Osteoblast (primary cell): ENCODE results near the gene AMIGO3. TPM values are rescaled to one million over a fixed set of nuclear protein-coding genes. Genes with fewer than 3 reads are reported as not detected.
"Not testable (repeated sequence)": the region's sequence is repeated elsewhere in the genome, so short reads cannot be mapped to it uniquely, and the experiment has no call there.

Experiments
- DNase-seq: peaks from one replicate; pipeline ENCODE4 v3.0.0; 2011; ENCODE audit warnings: low spot score, mixed read lengths; ENCODE audit not compliant: insufficient read length; ENCODE audit errors: missing footprints
- H2AFZ ChIP-seq: 2 replicates; pipeline ENCODE4 v1.6.0; 2011; ENCODE audit warnings: mild to moderate bottlenecking, low read length
- H3K27ac ChIP-seq: 2 replicates; pipeline ENCODE4 v1.5.1; 2011; ENCODE audit warnings: mild to moderate bottlenecking, low read depth, low read length, moderate library complexity
- H3K27me3 ChIP-seq: 2 replicates; pipeline ENCODE4 v1.6.0; 2012; ENCODE audit warnings: mild to moderate bottlenecking, control low read depth, inconsistent platforms, low read length, moderate library complexity; ENCODE audit not compliant: insufficient read depth
- H3K36me3 ChIP-seq: 2 replicates; pipeline ENCODE4 v1.5.1; 2011; ENCODE audit warnings: mild to moderate bottlenecking, low read length, control low read depth, moderate library complexity; ENCODE audit not compliant: insufficient read depth
- H3K4me1 ChIP-seq: 2 replicates; pipeline ENCODE4 v1.5.1; 2011; ENCODE audit warnings: mild to moderate bottlenecking, low read length, control low read depth, moderate library complexity; ENCODE audit not compliant: insufficient read depth
- H3K4me2 ChIP-seq: 2 replicates; pipeline ENCODE4 v1.6.0; 2011; ENCODE audit warnings: mild to moderate bottlenecking, low read length; ENCODE audit not compliant: insufficient read depth
- H3K4me3 ChIP-seq: fragments of 200-600 bp; sonication (generic); 3 replicates; pipeline ENCODE4 v1.5.1; 2012; ENCODE audit warnings: mild to moderate bottlenecking, low read length, inconsistent platforms; ENCODE audit not compliant: insufficient read depth
- H3K79me2 ChIP-seq: 2 replicates; pipeline ENCODE4 v1.6.0; 2012; ENCODE audit warnings: mild to moderate bottlenecking, low read length, control low read depth, inconsistent platforms; ENCODE audit not compliant: insufficient read depth
- H3K9me3 ChIP-seq: 2 replicates; pipeline ENCODE4 v1.5.1; 2011; ENCODE audit warnings: low read depth, low read length, control low read depth
- H4K20me1 ChIP-seq: 2 replicates; pipeline ENCODE4 v1.6.0; 2012; ENCODE audit warnings: mild to moderate bottlenecking, low read length, control low read depth; ENCODE audit not compliant: insufficient read depth
- total RNA-seq: library from RNA; depleted of rRNA; stranded (reverse); fragments of >200 nt; gene quantifications from 2 replicates; pipeline ENCODE4 v1.2.3, GENCODE V29; 2012
- TF ChIP-seq, protein P1 (sequence below): IDR thresholded peaks from 2 replicates; pipeline ENCODE4 v1.5.1; 2011; ENCODE audit warnings: mild to moderate bottlenecking, low read depth, low read length, moderate library complexity; ENCODE audit errors: extremely low read depth

Gene AMIGO3
- total RNA-seq, 1 donor = 1.8 TPM

GRCh38 chr3:49750056-49750455 is 30.6 kb upstream of the AMIGO3 start:
- Histone ChIP-seq H3K36me3 (peaks cover 7% of the 10 kb centered on the region), H3K4me2 (no peak overlapping the region), H3K9me3 (no peaks in the 10 kb centered on the region), H4K20me1 (peaks cover 59% of the 10 kb centered on the region), H3K4me1 (peaks cover 25% of the 10 kb centered on the region), H3K27ac (peak overlapping the region; percentile 57), H2AFZ (no peak overlapping the region), H3K79me2 (peaks cover 84% of the 10 kb centered on the region), H3K4me3 (no peak overlapping the region), H3K27me3 (no peaks in the 10 kb centered on the region)
- TF ChIP-seq, protein P1, sequence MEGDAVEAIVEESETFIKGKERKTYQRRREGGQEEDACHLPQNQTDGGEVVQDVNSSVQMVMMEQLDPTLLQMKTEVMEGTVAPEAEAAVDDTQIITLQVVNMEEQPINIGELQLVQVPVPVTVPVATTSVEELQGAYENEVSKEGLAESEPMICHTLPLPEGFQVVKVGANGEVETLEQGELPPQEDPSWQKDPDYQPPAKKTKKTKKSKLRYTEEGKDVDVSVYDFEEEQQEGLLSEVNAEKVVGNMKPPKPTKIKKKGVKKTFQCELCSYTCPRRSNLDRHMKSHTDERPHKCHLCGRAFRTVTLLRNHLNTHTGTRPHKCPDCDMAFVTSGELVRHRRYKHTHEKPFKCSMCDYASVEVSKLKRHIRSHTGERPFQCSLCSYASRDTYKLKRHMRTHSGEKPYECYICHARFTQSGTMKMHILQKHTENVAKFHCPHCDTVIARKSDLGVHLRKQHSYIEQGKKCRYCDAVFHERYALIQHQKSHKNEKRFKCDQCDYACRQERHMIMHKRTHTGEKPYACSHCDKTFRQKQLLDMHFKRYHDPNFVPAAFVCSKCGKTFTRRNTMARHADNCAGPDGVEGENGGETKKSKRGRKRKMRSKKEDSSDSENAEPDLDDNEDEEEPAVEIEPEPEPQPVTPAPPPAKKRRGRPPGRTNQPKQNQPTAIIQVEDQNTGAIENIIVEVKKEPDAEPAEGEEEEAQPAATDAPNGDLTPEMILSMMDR = no peak
- DNase-seq = no peak

GRCh38 chr3:49748874-49749273 is 29.4 kb upstream of the AMIGO3 start:
- Histone ChIP-seq H3K27ac (peak overlapping the region; percentile 75), H3K79me2 (peaks cover 81% of the 10 kb centered on the region)

DNA sequence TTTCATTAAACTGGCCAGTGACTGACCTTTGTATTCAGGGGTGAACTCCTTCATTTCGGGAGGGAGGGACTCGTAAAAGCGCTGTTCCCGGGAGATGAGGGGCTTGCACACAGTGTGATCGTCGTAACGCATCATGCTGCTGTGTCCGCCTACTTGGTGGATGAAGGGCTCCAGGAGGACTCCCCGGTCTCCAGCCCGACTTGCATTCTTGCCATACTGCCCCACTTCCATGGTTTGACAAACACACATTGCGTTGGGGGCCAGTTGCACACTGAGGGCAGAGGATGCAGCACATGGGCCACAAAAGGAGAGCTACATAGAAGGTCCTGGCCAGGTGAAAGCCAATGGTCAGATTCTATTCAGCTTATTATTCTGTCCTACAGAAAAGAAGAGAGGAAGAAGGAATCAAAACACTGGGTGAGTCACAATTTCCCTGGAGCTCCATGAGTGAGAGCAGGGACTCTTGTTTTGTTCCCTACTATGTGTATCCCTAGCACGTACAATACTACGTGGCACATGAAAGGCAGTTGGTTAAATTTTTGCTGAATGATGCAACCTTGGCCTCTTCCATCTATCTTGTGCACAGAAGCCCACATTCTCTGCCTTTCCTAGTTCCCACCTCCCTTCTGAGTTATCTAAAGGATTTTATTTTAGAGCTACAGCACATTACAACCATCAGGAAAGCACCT is 28.5 kb upstream of the AMIGO3 start:
- DNase-seq = no peak
- H3K79me2 ChIP-seq = peaks cover 80% of the 10 kb centered on the region
- TF ChIP-seq, protein P1 = no peak
- H3K9me3 ChIP-seq = no peaks in the 10 kb centered on the region
- H3K4me3 ChIP-seq = no peak overlapping the region
- H2AFZ ChIP-seq = no peak overlapping the region
- H3K27me3 ChIP-seq = no peaks in the 10 kb centered on the region
- peaks cover 18% of the 10 kb centered on the region for H3K36me3 ChIP-seq
- peak overlapping the region; percentile 75 for H3K27ac ChIP-seq
- H3K4me1 ChIP-seq = peaks cover 25% of the 10 kb centered on the region
- no peak overlapping the region for H3K4me2 ChIP-seq
- H4K20me1 ChIP-seq = peaks cover 52% of the 10 kb centered on the region

More at GRCh38 chr3:49748874-49749273, 29.4 kb upstream of the AMIGO3 start:
- H3K9me3 ChIP-seq, H3K27me3 ChIP-seq, H3K4me2 ChIP-seq, H2AFZ ChIP-seq, H3K4me3 ChIP-seq, DNase-seq: not testable (repeated sequence)
- Histone ChIP-seq H3K36me3 (peaks cover 16% of the 10 kb centered on the region), H4K20me1 (peaks cover 60% of the 10 kb centered on the region), H3K4me1 (peaks cover 25% of the 10 kb centered on the region)

GRCh38 chr3:49745986-49746385 is 26.5 kb upstream of the AMIGO3 start:
- Histone ChIP-seq H3K4me1 (peaks cover 25% of the 10 kb centered on the region), H3K36me3 (peaks cover 18% of the 10 kb centered on the region), H3K9me3 (no peaks in the 10 kb centered on the region), H3K4me3 (no peak overlapping the region), H3K27me3 (no peaks in the 10 kb centered on the region), H3K27ac (no peak overlapping the region), H3K4me2 (no peak overlapping the region), H2AFZ (no peak overlapping the region), H4K20me1 (peaks cover 47% of the 10 kb centered on the region), H3K79me2 (peaks cover 75% of the 10 kb centered on the region)
- no peak for DNase-seq
- TF ChIP-seq, protein P1 = peak; percentile 4
